ENCODE measurements around the gene SLC2A10.

- no peak for TF ChIP-seq GATA2 (IDR thresholded peaks at IDR 0.05; ENCODE audit: low read depth, low read length)
- no peak for TF ChIP-seq GATA3 (IDR thresholded peaks at IDR 0.05; ENCODE audit: low read depth, low read length)
These were observed 13.6 kb upstream of the SLC2A10 start for GRCh38 chr20:46695892-46696291.

All from SH-SY5Y (cell line).